Neural cell (in vitro differentiated cells): Measurements from ENCODE around the gene CD101. TPM values are rescaled to one million over a fixed set of nuclear protein-coding genes. Genes with fewer than 3 reads are reported as not detected.

Experiments used
- H2AFZ ChIP-seq: fragments of 200-600, 300-800 bp; sonication (generic), shearing (Covaris generic); 2 replicates; pipeline ENCODE4 v1.6.0; 2014; ENCODE audit warnings: low read depth, mild to moderate bottlenecking, antibody characterized with exemption, low read length, moderate library complexity
- H3F3A ChIP-seq: fragments of 200-600 bp; shearing (Covaris generic); 2 replicates; pipeline ENCODE4 v1.6.1; 2016; ENCODE audit warnings: mild to moderate bottlenecking, moderate library complexity, mixed read lengths, antibody characterized with exemption, low read length; ENCODE audit not compliant: insufficient read depth, poor library complexity, severe bottlenecking
- H3K27ac ChIP-seq: fragments of 200-600, 300-800 bp; sonication (generic), shearing (Covaris generic); 2 replicates; pipeline ENCODE4 v1.5.1; 2014; ENCODE audit warnings: mild to moderate bottlenecking, low read length, moderate library complexity
- H3K27me3 ChIP-seq: fragments of 300-800, 200-600 bp; sonication (generic), shearing (Covaris generic); 2 replicates; pipeline ENCODE4 v1.6.0; 2014; ENCODE audit warnings: mild to moderate bottlenecking, low read depth, low read length, moderate library complexity; ENCODE audit not compliant: insufficient read depth
- H3K36me3 ChIP-seq: fragments of 300-800, 200-600 bp; sonication (generic), shearing (Covaris generic); 2 replicates; pipeline ENCODE4 v1.5.1; 2014; ENCODE audit warnings: mild to moderate bottlenecking, antibody characterized with exemption, low read length, moderate library complexity; ENCODE audit not compliant: insufficient read depth
- H3K4me2 ChIP-seq: fragments of 300-800, 200-600 bp; sonication (generic), shearing (Covaris generic); 2 replicates; pipeline ENCODE4 v1.6.0; 2014; ENCODE audit warnings: mild to moderate bottlenecking, low read length
- H3K4me3 ChIP-seq: fragments of 300-800, 200-600 bp; sonication (generic), shearing (Covaris generic); 2 replicates; pipeline ENCODE4 v1.5.1; 2014; ENCODE audit warnings: mild to moderate bottlenecking, low read length, moderate library complexity
- H3K79me2 ChIP-seq: fragments of 200-600 bp; shearing (Covaris generic); replicated peaks from 2 replicates; pipeline ENCODE4 v1.6.0; 2014; ENCODE audit warnings: mild to moderate bottlenecking, low read length, moderate library complexity; ENCODE audit not compliant: insufficient read depth
- H3K9ac ChIP-seq: fragments of 300-800, 200-600 bp; sonication (generic), shearing (Covaris generic); 2 replicates; pipeline ENCODE4 v1.6.1; 2016; ENCODE audit warnings: mild to moderate bottlenecking, low read length, mixed read lengths
- H3K9me2 ChIP-seq: fragments of 200-600 bp; shearing (Covaris generic); 2 replicates; pipeline ENCODE4 v1.6.1; 2016; ENCODE audit warnings: mild to moderate bottlenecking, low read length, mixed read lengths; ENCODE audit not compliant: insufficient read depth
- H3K9me3 ChIP-seq: fragments of 200-600, 300-800 bp; sonication (generic), shearing (Covaris generic); 2 replicates; pipeline ENCODE4 v1.6.1; 2016; ENCODE audit warnings: mild to moderate bottlenecking, mixed run types, low read length, moderate library complexity, mixed read lengths
- H4K20me1 ChIP-seq: fragments of 200-600 bp; shearing (Covaris generic); 2 replicates; pipeline ENCODE4 v1.6.1; 2016; ENCODE audit warnings: mild to moderate bottlenecking, mixed run types; ENCODE audit not compliant: insufficient read depth
- EP300 ChIP-seq: fragments of 450-650 bp; conservative IDR thresholded peaks from 2 replicates; pipeline ENCODE4 v1.6.1; 2014; ENCODE audit warnings: antibody characterized with exemption, mild to moderate bottlenecking, moderate library complexity; ENCODE audit not compliant: poor library complexity, severe bottlenecking
- EZH2 ChIP-seq: fragments of 200-600, 300-800 bp; shearing (Covaris generic), sonication (generic); IDR thresholded peaks from 2 replicates; pipeline ENCODE4 v1.6.1; 2014; ENCODE audit warnings: antibody characterized with exemption, low read length, borderline replicate concordance, mild to moderate bottlenecking; ENCODE audit not compliant: insufficient read depth, poor library complexity, severe bottlenecking
- MXI1 ChIP-seq: fragments of 450-650 bp; conservative IDR thresholded peaks from 2 replicates; pipeline ENCODE4 v1.6.1; 2014; ENCODE audit warnings: antibody characterized with exemption, mild to moderate bottlenecking; ENCODE audit not compliant: poor library complexity, severe bottlenecking
- POLR2AphosphoS5 ChIP-seq: IDR thresholded peaks from 2 replicates; pipeline ENCODE4 v1.6.1; 2012
- RAD21 ChIP-seq: fragments of 450-650 bp; conservative IDR thresholded peaks from 2 replicates; pipeline ENCODE4 v1.6.1; 2014; ENCODE audit warnings: antibody characterized with exemption, mild to moderate bottlenecking, moderate library complexity
- SMC3 ChIP-seq: fragments of 450-650 bp; conservative IDR thresholded peaks from 2 replicates; pipeline ENCODE4 v1.6.1; 2014; ENCODE audit warnings: antibody characterized with exemption, mild to moderate bottlenecking, moderate library complexity; ENCODE audit not compliant: poor library complexity
- TAF1 ChIP-seq: IDR thresholded peaks from 2 replicates; pipeline ENCODE4 v1.6.1; 2012; ENCODE audit warnings: low read depth
- polyA plus RNA-seq: library from polyadenylated mRNA; depleted of rRNA; stranded (reverse); fragments of >200 nt; gene quantifications from 2 replicates; pipeline ENCODE4 v1.2.3, GENCODE V29; 2014
- TF ChIP-seq, protein P1 (sequence below): fragments of 450-650 bp; IDR thresholded peaks from 2 replicates; pipeline ENCODE4 v1.5.1; 2014; ENCODE audit warnings: antibody characterized with exemption, mild to moderate bottlenecking, moderate library complexity; ENCODE audit not compliant: poor library complexity, severe bottlenecking
- TF ChIP-seq, protein P2 (sequence below): IDR thresholded peaks from 2 replicates; pipeline ENCODE4 v1.6.1; 2012; ENCODE audit warnings: borderline replicate concordance

The CD101 gene
- polyA plus RNA-seq, 1 donor from 2014 or later = 1.4 TPM

DNA sequence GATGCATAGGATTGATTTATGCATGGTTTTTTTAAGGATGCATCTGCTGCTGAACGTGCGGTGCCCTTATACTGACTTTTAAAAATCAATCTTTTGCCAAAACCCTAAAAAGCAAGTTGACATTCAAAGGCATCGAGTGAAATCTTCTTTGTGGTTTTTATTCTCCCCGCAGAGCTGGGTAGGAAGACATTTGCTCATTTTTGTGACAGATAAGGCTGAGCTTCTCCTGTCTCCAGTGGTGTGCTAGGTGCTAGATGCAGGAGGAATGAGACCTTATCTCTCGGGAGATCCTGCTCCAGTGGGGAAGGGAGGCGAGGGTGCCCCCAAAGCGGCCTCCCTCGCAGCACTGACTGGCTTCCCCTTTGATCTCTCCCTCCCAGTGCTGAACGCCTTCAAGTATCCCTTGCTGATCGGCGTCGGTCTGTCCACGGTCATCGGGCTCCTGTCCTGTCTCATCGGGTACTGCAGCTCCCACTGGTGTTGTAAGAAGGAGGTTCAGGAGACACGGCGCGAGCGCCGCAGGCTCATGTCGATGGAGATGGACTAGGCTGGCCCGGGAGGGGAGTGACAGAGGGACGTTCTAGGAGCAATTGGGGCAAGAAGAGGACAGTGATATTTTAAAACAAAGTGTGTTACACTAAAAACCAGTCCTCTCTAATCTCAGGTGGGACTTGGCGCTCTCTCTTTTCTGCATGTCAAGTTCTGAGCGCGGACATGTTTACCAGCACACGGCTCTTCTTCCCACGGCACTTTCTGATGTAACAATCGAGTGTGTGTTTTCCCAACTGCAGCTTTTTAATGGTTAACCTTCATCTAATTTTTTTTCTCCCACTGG is 14.9 kb upstream of the CD101 start:
- Histone ChIP-seq H3K9ac (no peak overlapping the region), H3F3A (no peaks in the 10 kb centered on the region), H3K27ac (no peak overlapping the region), H2AFZ (no peak overlapping the region), H3K9me3 (no peaks in the 10 kb centered on the region), H3K36me3 (peaks cover 11% of the 10 kb centered on the region), H3K4me2 (no peak overlapping the region), H3K27me3 (no peaks in the 10 kb centered on the region), H4K20me1 (no peaks in the 10 kb centered on the region), H3K79me2 (no peaks in the 10 kb centered on the region), H3K4me3 (no peak overlapping the region), H3K9me2 (no peaks in the 10 kb centered on the region)
- TF ChIP-seq EP300 (no peak), EZH2 (no peak), POLR2AphosphoS5 (no peak), RAD21 (no peak), MXI1 (no peak), TAF1 (no peak), SMC3 (no peak)
- TF ChIP-seq, protein P1, sequence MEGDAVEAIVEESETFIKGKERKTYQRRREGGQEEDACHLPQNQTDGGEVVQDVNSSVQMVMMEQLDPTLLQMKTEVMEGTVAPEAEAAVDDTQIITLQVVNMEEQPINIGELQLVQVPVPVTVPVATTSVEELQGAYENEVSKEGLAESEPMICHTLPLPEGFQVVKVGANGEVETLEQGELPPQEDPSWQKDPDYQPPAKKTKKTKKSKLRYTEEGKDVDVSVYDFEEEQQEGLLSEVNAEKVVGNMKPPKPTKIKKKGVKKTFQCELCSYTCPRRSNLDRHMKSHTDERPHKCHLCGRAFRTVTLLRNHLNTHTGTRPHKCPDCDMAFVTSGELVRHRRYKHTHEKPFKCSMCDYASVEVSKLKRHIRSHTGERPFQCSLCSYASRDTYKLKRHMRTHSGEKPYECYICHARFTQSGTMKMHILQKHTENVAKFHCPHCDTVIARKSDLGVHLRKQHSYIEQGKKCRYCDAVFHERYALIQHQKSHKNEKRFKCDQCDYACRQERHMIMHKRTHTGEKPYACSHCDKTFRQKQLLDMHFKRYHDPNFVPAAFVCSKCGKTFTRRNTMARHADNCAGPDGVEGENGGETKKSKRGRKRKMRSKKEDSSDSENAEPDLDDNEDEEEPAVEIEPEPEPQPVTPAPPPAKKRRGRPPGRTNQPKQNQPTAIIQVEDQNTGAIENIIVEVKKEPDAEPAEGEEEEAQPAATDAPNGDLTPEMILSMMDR = no peak
- TF ChIP-seq, protein P2, sequence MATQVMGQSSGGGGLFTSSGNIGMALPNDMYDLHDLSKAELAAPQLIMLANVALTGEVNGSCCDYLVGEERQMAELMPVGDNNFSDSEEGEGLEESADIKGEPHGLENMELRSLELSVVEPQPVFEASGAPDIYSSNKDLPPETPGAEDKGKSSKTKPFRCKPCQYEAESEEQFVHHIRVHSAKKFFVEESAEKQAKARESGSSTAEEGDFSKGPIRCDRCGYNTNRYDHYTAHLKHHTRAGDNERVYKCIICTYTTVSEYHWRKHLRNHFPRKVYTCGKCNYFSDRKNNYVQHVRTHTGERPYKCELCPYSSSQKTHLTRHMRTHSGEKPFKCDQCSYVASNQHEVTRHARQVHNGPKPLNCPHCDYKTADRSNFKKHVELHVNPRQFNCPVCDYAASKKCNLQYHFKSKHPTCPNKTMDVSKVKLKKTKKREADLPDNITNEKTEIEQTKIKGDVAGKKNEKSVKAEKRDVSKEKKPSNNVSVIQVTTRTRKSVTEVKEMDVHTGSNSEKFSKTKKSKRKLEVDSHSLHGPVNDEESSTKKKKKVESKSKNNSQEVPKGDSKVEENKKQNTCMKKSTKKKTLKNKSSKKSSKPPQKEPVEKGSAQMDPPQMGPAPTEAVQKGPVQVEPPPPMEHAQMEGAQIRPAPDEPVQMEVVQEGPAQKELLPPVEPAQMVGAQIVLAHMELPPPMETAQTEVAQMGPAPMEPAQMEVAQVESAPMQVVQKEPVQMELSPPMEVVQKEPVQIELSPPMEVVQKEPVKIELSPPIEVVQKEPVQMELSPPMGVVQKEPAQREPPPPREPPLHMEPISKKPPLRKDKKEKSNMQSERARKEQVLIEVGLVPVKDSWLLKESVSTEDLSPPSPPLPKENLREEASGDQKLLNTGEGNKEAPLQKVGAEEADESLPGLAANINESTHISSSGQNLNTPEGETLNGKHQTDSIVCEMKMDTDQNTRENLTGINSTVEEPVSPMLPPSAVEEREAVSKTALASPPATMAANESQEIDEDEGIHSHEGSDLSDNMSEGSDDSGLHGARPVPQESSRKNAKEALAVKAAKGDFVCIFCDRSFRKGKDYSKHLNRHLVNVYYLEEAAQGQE = no peak

DNA sequence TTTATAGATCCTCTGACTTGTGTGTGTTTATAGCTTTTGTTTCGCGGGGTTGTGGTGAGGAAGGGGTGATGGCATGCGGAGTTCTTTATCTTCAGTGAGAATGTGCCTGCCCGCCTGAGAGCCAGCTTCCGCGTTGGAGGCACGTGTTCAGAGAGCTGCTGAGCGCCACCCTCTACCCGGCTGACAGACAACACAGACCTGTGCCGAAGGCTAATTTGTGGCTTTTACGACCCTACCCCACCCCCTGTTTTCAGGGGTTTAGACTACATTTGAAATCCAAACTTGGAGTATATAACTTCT is 14.4 kb upstream of the CD101 start:
- H3K36me3 ChIP-seq = peaks cover 12% of the 10 kb centered on the region
- no peak overlapping the region for H3K9ac ChIP-seq
- no peaks in the 10 kb centered on the region for H3F3A ChIP-seq
- H3K9me2 ChIP-seq = no peaks in the 10 kb centered on the region
- no peak overlapping the region for H3K27ac ChIP-seq
- H2AFZ ChIP-seq = no peak overlapping the region
- no peak overlapping the region for H3K4me3 ChIP-seq
- TF ChIP-seq, protein P2 = no peak
- TF ChIP-seq SMC3 = no peak
- TF ChIP-seq MXI1 = no peak
- TF ChIP-seq RAD21 = no peak
- no peak for TF ChIP-seq POLR2AphosphoS5
- TF ChIP-seq EP300 = no peak
- TF ChIP-seq, protein P1 = no peak
- H3K9me3 ChIP-seq = no peaks in the 10 kb centered on the region
- H4K20me1 ChIP-seq = no peaks in the 10 kb centered on the region
- no peaks in the 10 kb centered on the region for H3K27me3 ChIP-seq
- H3K79me2 ChIP-seq = no peaks in the 10 kb centered on the region
- no peak overlapping the region for H3K4me2 ChIP-seq
